Liver (tissue), 9 donors: ENCODE data around the gene SLC12A7. TPM values are rescaled to one million over a fixed set of nuclear protein-coding genes. Genes with fewer than 3 reads are reported as not detected.

Experiments
- DNase-seq: peaks from one replicate; pipeline ENCODE4 v3.0.0-alpha.2; 2017; ENCODE audit warnings: low spot score
- H3K27ac ChIP-seq, 2 donors: one replicate each; pipeline ENCODE4 v1.7.0; 2013; ENCODE audit warnings: inconsistent platforms in 2 of 2, low read length in 2 of 2, control low read depth in 1 of 2, low read depth in 1 of 2, mild to moderate bottlenecking in 1 of 2
- H3K27me3 ChIP-seq, 4 donors: one replicate each; pipeline versions ENCODE4 v1.6.1 to v1.7.0; 2013; ENCODE audit warnings: low read length in 3 of 4, inconsistent platforms in 1 of 4, mild to moderate bottlenecking in 1 of 4, moderate library complexity in 1 of 4; ENCODE audit not compliant: control insufficient read depth in 4 of 4, insufficient read depth in 4 of 4
- H3K36me3 ChIP-seq, 4 donors: one replicate each; pipeline versions ENCODE4 v1.6.1 to v1.7.0; 2013; ENCODE audit warnings: low read length in 3 of 4, mild to moderate bottlenecking in 3 of 4, low read depth in 1 of 4, moderate library complexity in 1 of 4; ENCODE audit not compliant: control insufficient read depth in 4 of 4, insufficient read depth in 3 of 4
- H3K4me1 ChIP-seq, 4 donors: one replicate each; pipeline versions ENCODE4 v1.6.1 to v1.7.0; 2013; ENCODE audit warnings: low read length in 3 of 4, mild to moderate bottlenecking in 3 of 4, moderate library complexity in 1 of 4; ENCODE audit not compliant: control insufficient read depth in 4 of 4, insufficient read depth in 4 of 4
- H3K4me3 ChIP-seq, 3 donors: one replicate each; pipeline versions ENCODE4 v1.6.1 to v1.7.0; 2013; ENCODE audit warnings: low read length in 3 of 3, control low read depth in 1 of 3, low read depth in 1 of 3, mild to moderate bottlenecking in 1 of 3
- H3K9ac ChIP-seq, 2 donors: one replicate each; pipeline ENCODE4 v1.7.0; 2013; ENCODE audit warnings: low read length in 2 of 2, mild to moderate bottlenecking in 2 of 2, moderate library complexity in 2 of 2, control low read depth in 1 of 2, low read depth in 1 of 2
- H3K9me3 ChIP-seq, 4 donors: one replicate each; pipeline versions ENCODE4 v1.6.1 to v1.7.0; 2013; ENCODE audit warnings: low read length in 3 of 4; ENCODE audit not compliant: control insufficient read depth in 4 of 4
- ATF3 ChIP-seq: IDR thresholded peaks from 2 replicates; pipeline ENCODE4 v1.6.1; 2016; ENCODE audit warnings: antibody characterized with exemption
- EGR1 ChIP-seq, 2 donors: IDR thresholded peaks; 2 replicates each; pipeline ENCODE4 v1.6.1; 2016 to 2018; ENCODE audit warnings: antibody characterized with exemption in 2 of 2, low read depth in 2 of 2
- FOXA1 ChIP-seq: IDR thresholded peaks from 2 replicates; pipeline ENCODE4 v1.6.1; 2016; ENCODE audit warnings: antibody characterized with exemption
- FOXA2 ChIP-seq: IDR thresholded peaks from 2 replicates; pipeline ENCODE4 v1.6.1; 2016; ENCODE audit warnings: antibody characterized with exemption
- GABPA ChIP-seq, 2 donors: IDR thresholded peaks in 1 of 2; conservative IDR thresholded peaks in 1 of 2; 2 replicates each; pipeline ENCODE4 v1.6.1; 2016; ENCODE audit warnings: antibody characterized with exemption in 2 of 2, mild to moderate bottlenecking in 1 of 2, moderate library complexity in 1 of 2
- HNF4A ChIP-seq, 2 donors: conservative IDR thresholded peaks; 2 replicates each; pipeline ENCODE4 v1.6.1; 2016; ENCODE audit warnings: antibody characterized with exemption in 2 of 2, mild to moderate bottlenecking in 2 of 2
- HNF4G ChIP-seq: IDR thresholded peaks from 2 replicates; pipeline ENCODE4 v1.6.1; 2016; ENCODE audit warnings: antibody characterized with exemption
- JUND ChIP-seq, 2 donors: IDR thresholded peaks; 2 replicates each; pipeline ENCODE4 v1.6.1; 2016; ENCODE audit warnings: antibody characterized with exemption in 2 of 2
- MAX ChIP-seq: IDR thresholded peaks from 2 replicates; pipeline ENCODE4 v1.6.1; 2016; ENCODE audit warnings: antibody characterized with exemption
- NR2F2 ChIP-seq: IDR thresholded peaks from 2 replicates; pipeline ENCODE4 v1.6.1; 2016; ENCODE audit warnings: antibody characterized with exemption
- RAD21 ChIP-seq, 2 donors: IDR thresholded peaks; 2 replicates each; pipeline ENCODE4 v1.6.1; 2016; ENCODE audit warnings: antibody characterized with exemption in 2 of 2, mild to moderate bottlenecking in 2 of 2
- REST ChIP-seq: IDR thresholded peaks from 2 replicates; pipeline ENCODE4 v1.6.1; 2016; ENCODE audit warnings: antibody characterized with exemption, mild to moderate bottlenecking
- RXRA ChIP-seq, 2 donors: IDR thresholded peaks; 2 replicates each; pipeline ENCODE4 v1.6.1; 2017 to 2018; ENCODE audit warnings: antibody characterized with exemption in 2 of 2, mild to moderate bottlenecking in 1 of 2
- SP1 ChIP-seq: IDR thresholded peaks from 2 replicates; pipeline ENCODE4 v1.6.1; 2018; ENCODE audit warnings: antibody characterized with exemption, mild to moderate bottlenecking
- TAF1 ChIP-seq: conservative IDR thresholded peaks from 2 replicates; pipeline ENCODE4 v1.6.1; 2016; ENCODE audit warnings: antibody characterized with exemption, mild to moderate bottlenecking
- YY1 ChIP-seq: IDR thresholded peaks from 2 replicates; pipeline ENCODE4 v1.6.1; 2016; ENCODE audit warnings: antibody characterized with exemption, mild to moderate bottlenecking
- WGBS: extraction: QIAGEN DNeasy Blood & Tissue Kit; methylation state at CpG from one replicate; pipeline ENCODE4 v1.1.7; 2013; 5-methylcytosine and 5-hydroxymethylcytosine counted together
- polyA plus RNA-seq, 2 donors: library from polyadenylated mRNA; stranded (reverse) in 1 of 2; unstranded in 1 of 2; fragments of 200-250 nt in 1 of 2; fragments of >200 nt in 1 of 2; fragmentation: Nextera tagmentation in 1 of 2; extraction: Ambion mirVana in 1 of 2; gene quantifications; one replicate each; pipeline versions ENCODE4 v1.2.1 to v1.2.3, GENCODE V29; 2013 to 2015
- total RNA-seq, 2 donors: library from RNA; depleted of rRNA; stranded (reverse); fragments of >200 nt; gene quantifications; one replicate each; pipeline ENCODE4 v1.2.3, GENCODE V29; 2014
- TF ChIP-seq, protein P1 (sequence below): IDR thresholded peaks from 2 replicates; pipeline ENCODE4 v1.6.1; 2016; ENCODE audit warnings: antibody characterized with exemption
- TF ChIP-seq, protein P2 (sequence below): fragments of 150-350 bp; IDR thresholded peaks from 2 replicates; pipeline ENCODE4 v1.5.1; 2017; ENCODE audit warnings: improper control_type of control experiment, low read depth, low read length; ENCODE audit not compliant: missing input control
- donor health status: healthy.
- donor health status: healthy.
- donor health status: healthy.
- donor health status: healthy.
- donor health status: healthy.

SLC12A7 gene
- total and polyA plus RNA-seq, 4 donors, result 12.3 to 64.2 (median 28.9) TPM

- no peak overlapping the region for H3K9ac ChIP-seq
- H3K9me3 ChIP-seq, result no peaks in the 10 kb centered on the region
- H3K27me3 ChIP-seq, result no peaks in the 10 kb centered on the region
- H3K4me1 ChIP-seq, result peaks cover 0 to 27% (median 18%) of the 10 kb centered on the region in 4 donors
- H3K27ac ChIP-seq, result peak overlapping the region in 1 of 2 donors; percentile 12
- TF ChIP-seq TAF1 (no peak), REST (no peak), RAD21 (IDR thresholded peaks at IDR 0.05) (peak in 1 of 2 donors; percentile 57), GABPA (IDR thresholded peaks at IDR 0.05 in 1 of 2, conservative IDR thresholded peaks at IDR 0.05 in 1 of 2) (no peak), ATF3 (no peak), FOXA2 (no peak), FOXA1 (no peak), JUND (IDR thresholded peaks at IDR 0.05) (no peak), HNF4G (no peak), YY1 (no peak), EGR1 (IDR thresholded peaks at IDR 0.05; ENCODE audit: low read depth in 2 of 2) (no peak), NR2F2 (peak; percentile 56), SP1 (peak; percentile 55), HNF4A (conservative IDR thresholded peaks at IDR 0.05) (peak; percentile 63 to 76), MAX (no peak), RXRA (IDR thresholded peaks at IDR 0.05) (peak; percentile 85 to 91)
- TF ChIP-seq, protein P1, sequence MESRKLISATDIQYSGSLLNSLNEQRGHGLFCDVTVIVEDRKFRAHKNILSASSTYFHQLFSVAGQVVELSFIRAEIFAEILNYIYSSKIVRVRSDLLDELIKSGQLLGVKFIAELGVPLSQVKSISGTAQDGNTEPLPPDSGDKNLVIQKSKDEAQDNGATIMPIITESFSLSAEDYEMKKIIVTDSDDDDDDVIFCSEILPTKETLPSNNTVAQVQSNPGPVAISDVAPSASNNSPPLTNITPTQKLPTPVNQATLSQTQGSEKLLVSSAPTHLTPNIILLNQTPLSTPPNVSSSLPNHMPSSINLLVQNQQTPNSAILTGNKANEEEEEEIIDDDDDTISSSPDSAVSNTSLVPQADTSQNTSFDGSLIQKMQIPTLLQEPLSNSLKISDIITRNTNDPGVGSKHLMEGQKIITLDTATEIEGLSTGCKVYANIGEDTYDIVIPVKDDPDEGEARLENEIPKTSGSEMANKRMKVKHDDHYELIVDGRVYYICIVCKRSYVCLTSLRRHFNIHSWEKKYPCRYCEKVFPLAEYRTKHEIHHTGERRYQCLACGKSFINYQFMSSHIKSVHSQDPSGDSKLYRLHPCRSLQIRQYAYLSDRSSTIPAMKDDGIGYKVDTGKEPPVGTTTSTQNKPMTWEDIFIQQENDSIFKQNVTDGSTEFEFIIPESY, result no peak
- TF ChIP-seq, protein P2, sequence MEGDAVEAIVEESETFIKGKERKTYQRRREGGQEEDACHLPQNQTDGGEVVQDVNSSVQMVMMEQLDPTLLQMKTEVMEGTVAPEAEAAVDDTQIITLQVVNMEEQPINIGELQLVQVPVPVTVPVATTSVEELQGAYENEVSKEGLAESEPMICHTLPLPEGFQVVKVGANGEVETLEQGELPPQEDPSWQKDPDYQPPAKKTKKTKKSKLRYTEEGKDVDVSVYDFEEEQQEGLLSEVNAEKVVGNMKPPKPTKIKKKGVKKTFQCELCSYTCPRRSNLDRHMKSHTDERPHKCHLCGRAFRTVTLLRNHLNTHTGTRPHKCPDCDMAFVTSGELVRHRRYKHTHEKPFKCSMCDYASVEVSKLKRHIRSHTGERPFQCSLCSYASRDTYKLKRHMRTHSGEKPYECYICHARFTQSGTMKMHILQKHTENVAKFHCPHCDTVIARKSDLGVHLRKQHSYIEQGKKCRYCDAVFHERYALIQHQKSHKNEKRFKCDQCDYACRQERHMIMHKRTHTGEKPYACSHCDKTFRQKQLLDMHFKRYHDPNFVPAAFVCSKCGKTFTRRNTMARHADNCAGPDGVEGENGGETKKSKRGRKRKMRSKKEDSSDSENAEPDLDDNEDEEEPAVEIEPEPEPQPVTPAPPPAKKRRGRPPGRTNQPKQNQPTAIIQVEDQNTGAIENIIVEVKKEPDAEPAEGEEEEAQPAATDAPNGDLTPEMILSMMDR, result no peak
- WGBS, result 36% methylated on average over 17 of the region's 17 CpGs
- H3K4me3 ChIP-seq, result no peak overlapping the region
- peak; percentile 58 for DNase-seq
- H3K36me3 ChIP-seq, result peaks cover 12 to 71% (median 36%) of the 10 kb centered on the region in 4 donors
These were observed 52.0 kb downstream of the SLC12A7 start for GRCh38 chr5:1059884-1060263.
